WERI-Rb-1 (cell line): ENCODE results near the gene DNMT3B.

Source experiments
- DNase-seq: peaks from one replicate; pipeline ENCODE4 v3.0.0-alpha.2; 2020
- H3K27ac ChIP-seq: fragments of 250-450 bp; sonication (Bioruptor Pico); 2 replicates; pipeline ENCODE4 v1.5.1; 2020; ENCODE audit warnings: mild to moderate bottlenecking, moderate library complexity
- H3K27me3 ChIP-seq: fragments of 250-450 bp; sonication (Bioruptor Pico); 2 replicates; pipeline ENCODE4 v1.5.1; 2021; ENCODE audit warnings: mild to moderate bottlenecking, low read depth, moderate library complexity; ENCODE audit not compliant: insufficient read depth, severe bottlenecking
- H3K36me3 ChIP-seq: fragments of 250-450 bp; sonication (Bioruptor Pico); 2 replicates; pipeline ENCODE4 v1.5.1; 2020; ENCODE audit warnings: mild to moderate bottlenecking, moderate library complexity
- H3K4me3 ChIP-seq: 2 replicates; pipeline ENCODE4 v1.5.1; 2011; ENCODE audit warnings: low read depth, mild to moderate bottlenecking, control low read depth, low read length
- H3K9me3 ChIP-seq: fragments of 250-450 bp; sonication (Bioruptor Pico); 2 replicates; pipeline ENCODE4 v1.5.1; 2021; ENCODE audit warnings: mild to moderate bottlenecking, moderate library complexity; ENCODE audit not compliant: severe bottlenecking
- TF ChIP-seq, protein P1 (sequence below): IDR thresholded peaks from 2 replicates; pipeline ENCODE4 v1.5.1; 2011; ENCODE audit warnings: low read depth, mild to moderate bottlenecking, control low read depth, inconsistent platforms, low read length

DNMT3B gene

DNA sequence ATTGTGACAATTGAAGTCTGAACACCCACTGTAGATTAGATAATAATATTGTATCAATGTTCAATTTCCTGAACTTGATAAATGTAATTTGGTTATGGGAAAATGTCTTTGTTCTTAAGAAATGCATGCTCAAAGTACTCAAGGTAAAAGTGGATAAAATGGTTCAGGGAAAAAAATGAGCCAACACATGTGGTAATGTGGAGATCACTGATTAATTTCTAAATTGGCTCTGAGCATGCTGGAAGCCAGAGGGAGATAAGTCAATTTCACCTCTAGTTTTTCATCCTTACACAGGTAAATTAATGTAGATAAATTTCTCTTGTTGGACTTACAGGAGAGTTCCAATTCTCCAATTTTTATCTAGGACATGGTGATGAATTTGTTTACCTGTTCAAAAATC, 10.9 kb upstream of the DNMT3B start:
- Histone ChIP-seq H3K36me3 (no peaks in the 10 kb centered on the region), H3K9me3 (no peaks in the 10 kb centered on the region), H3K27ac (no peak overlapping the region), H3K27me3 (no peaks in the 10 kb centered on the region), H3K4me3 (no peak overlapping the region)
- DNase-seq = no peak
- TF ChIP-seq, protein P1, sequence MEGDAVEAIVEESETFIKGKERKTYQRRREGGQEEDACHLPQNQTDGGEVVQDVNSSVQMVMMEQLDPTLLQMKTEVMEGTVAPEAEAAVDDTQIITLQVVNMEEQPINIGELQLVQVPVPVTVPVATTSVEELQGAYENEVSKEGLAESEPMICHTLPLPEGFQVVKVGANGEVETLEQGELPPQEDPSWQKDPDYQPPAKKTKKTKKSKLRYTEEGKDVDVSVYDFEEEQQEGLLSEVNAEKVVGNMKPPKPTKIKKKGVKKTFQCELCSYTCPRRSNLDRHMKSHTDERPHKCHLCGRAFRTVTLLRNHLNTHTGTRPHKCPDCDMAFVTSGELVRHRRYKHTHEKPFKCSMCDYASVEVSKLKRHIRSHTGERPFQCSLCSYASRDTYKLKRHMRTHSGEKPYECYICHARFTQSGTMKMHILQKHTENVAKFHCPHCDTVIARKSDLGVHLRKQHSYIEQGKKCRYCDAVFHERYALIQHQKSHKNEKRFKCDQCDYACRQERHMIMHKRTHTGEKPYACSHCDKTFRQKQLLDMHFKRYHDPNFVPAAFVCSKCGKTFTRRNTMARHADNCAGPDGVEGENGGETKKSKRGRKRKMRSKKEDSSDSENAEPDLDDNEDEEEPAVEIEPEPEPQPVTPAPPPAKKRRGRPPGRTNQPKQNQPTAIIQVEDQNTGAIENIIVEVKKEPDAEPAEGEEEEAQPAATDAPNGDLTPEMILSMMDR = no peak

DNA sequence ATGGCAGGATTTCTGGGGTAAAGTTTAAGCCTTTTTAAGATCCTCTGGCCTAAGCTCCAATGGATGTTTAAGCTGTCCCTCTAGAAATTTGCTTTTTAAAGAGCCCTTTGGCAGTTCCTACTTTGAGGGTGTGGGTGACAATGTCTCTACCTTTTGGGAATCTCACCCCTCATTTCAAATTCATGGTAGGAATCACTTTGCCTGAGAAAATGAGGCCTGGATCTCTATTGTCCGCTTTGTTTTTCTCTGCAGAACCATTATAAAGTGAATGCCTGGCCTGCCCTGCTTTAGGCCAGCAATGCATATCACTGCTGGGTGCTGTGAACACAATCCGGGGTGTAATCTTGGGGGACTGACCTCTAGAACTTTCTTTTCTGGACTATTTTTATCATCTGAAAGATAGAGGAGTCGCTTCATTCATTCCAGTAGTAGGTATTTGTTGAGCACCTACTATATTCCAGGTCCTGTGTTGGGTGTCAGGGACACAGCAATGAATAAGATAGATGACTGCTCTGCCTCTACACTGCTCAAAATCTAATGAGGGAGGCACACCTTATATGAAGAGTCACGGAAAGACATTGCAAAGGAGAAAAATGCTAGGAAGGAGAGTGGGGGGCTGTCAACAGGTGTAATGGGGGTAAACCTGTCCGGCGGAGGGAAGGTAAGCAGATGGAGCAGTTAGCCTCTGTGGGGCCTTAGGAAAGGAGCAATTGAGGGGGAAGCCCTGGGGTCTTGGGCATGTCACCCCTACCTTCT, 10.3 kb upstream of the DNMT3B start:
- no peak overlapping the region for H3K4me3 ChIP-seq
- TF ChIP-seq, protein P1 = no peak
- no peaks in the 10 kb centered on the region for H3K9me3 ChIP-seq
- no peaks in the 10 kb centered on the region for H3K27me3 ChIP-seq
- DNase-seq = no peak
- H3K36me3 ChIP-seq = no peaks in the 10 kb centered on the region
- no peak overlapping the region for H3K27ac ChIP-seq

DNA sequence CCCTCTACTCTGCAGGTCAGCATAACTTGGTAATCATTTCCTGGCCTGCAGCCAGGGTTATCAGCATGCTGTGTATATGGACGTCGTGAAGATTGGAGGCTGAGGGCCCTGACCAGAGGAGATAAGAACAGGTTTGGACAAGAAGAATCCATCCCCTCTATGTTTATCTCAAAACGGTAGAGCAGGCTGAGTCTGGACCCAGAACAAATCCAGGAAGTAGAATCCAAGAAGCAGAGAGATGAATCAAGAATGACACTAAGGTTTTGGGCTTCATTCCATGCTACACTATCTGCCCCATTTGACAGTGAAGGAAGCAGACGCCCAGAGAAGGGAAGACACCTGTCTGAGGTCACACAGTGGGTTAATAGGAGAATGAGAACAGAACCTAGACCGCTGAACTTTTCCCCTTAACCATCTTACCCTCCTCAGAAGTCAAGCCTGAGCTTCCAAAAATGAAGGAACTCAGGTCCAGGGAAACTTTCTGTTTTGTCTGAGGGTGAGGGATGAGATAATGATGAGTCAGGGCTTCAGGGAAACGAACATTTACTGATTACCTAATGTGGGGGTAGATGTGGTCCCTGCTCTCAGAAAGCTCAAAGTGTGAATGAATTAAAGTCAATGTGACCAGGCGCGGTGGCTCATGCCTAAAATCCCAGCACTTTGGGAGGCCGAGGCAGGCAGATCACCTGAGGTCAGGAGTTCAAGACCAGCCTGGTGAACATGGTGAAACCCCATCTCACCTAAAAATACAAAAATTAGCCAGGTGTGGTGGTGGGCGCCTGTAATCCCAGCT, 9.5 kb upstream of the DNMT3B start:
- Histone ChIP-seq H3K9me3 (no peaks in the 10 kb centered on the region), H3K27ac (no peak overlapping the region), H3K36me3 (no peaks in the 10 kb centered on the region), H3K4me3 (no peak overlapping the region), H3K27me3 (no peaks in the 10 kb centered on the region)
- TF ChIP-seq, protein P1 = no peak
- no peak for DNase-seq

DNA sequence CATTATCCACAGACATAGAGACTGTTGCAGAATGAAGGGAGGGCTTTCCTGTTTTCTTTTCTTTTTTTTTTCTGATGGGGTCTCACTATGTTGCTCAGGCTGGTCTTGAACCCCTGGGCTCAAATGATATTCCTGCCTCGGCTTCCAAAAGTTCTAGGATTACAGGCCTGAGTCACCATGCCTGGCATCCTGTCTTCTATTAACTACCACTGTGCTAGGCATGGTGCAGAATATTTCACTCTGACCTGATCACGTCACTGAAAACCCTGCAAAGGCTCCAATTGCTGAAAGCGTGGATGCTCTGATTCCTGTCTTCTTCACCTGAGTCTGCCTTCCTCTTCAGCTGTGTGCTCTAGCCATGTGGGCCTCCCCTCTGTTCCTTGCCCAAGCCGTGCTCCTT, 8.5 kb upstream of the DNMT3B start:
- DNase-seq = no peak
- Histone ChIP-seq H3K4me3 (no peak overlapping the region), H3K36me3 (no peaks in the 10 kb centered on the region), H3K27me3 (no peaks in the 10 kb centered on the region), H3K9me3 (no peaks in the 10 kb centered on the region), H3K27ac (no peak overlapping the region)
- TF ChIP-seq, protein P1 = no peak

DNA sequence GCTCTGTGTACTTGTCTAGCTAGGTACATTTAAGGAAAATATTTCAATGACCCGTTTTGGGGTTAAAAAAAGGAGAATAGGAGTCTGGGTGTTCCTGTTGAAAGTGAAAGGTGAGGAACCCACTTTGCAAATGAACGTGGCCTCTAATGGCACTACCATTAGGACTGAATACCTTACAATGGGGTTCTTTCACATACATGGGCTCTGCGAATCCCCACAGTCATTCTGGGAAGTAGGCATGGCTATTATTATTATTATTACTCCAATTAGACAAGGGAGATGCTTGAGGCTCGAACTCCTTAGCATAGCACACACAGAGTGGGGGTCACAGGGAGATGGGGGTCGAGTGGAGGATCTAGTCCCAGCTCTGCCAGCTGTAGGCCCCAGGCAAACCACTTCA, 6.0 kb upstream of the DNMT3B start:
- H3K4me3 ChIP-seq = no peak overlapping the region
- DNase-seq = no peak
- H3K9me3 ChIP-seq = no peaks in the 10 kb centered on the region
- H3K27me3 ChIP-seq = no peaks in the 10 kb centered on the region
- TF ChIP-seq, protein P1 = no peak
- H3K27ac ChIP-seq = no peak overlapping the region
- H3K36me3 ChIP-seq = no peaks in the 10 kb centered on the region
